ENCODE results near the gene IL17RD. TPM values are rescaled to one million over a fixed set of nuclear protein-coding genes. Genes with fewer than 3 reads are reported as not detected.

Gene IL17RD
- total and polyA plus RNA-seq, 3 experiments from 2014 or later: 0.04 TPM; not detected in 1

GRCh38 chr3:57074135-57074534 is 91.0 kb downstream of the IL17RD start:
- POLR2A ChIA-PET: no interaction called here
- Histone ChIP-seq H3K4me1 (ENCODE audit: insufficient read depth, low read length) (peaks cover 10% of the 10 kb centered on the region), H3K4me3 (ENCODE audit: low read length) (no peak overlapping the region), H3K9me3 (ENCODE audit: low read length) (no peaks in the 10 kb centered on the region), H3K27ac (ENCODE audit: low read depth, low read length) (no peak overlapping the region), H3K36me3 (ENCODE audit: insufficient read depth, low read length) (no peaks in the 10 kb centered on the region), H3K27me3 (ENCODE audit: insufficient read depth, low read length, poor library complexity, severe bottlenecking) (peaks cover 18% of the 10 kb centered on the region)
- Mint-ChIP-seq H3K27ac (peak overlapping the region in 1 of 8 donors; percentile 4), H3K36me3 (no peaks in the 10 kb centered on the region), H3K27me3 (peaks cover 46 to 65% of the 10 kb centered on the region in 2 donors), H3K4me3 (no peak overlapping the region), H3K4me1 (peaks cover 5 to 12% (median 5%) of the 10 kb centered on the region in 3 donors), H3K9me3 (no peaks in the 10 kb centered on the region)
- no peak for DNase-seq
- CTCF ChIA-PET: no interaction called here

- POLR2A ChIA-PET: no interaction called here
These were observed 91.5 kb downstream of the IL17RD start for GRCh38 chr3:57073628-57074027.

GRCh38 chr3:57069503-57069902 is 95.7 kb downstream of the IL17RD start:
- DNase-seq: no peak
- H3K27me3 ChIP-seq (ENCODE audit: insufficient read depth, low read length, poor library complexity, severe bottlenecking): no peaks in the 10 kb centered on the region
- Mint-ChIP-seq H3K9me3 (no peaks in the 10 kb centered on the region), H3K36me3 (no peaks in the 10 kb centered on the region), H3K4me1 (peaks cover 0 to 5% (median 0%) of the 10 kb centered on the region in 3 donors), H3K27me3 (peaks cover 21 to 36% of the 10 kb centered on the region in 2 donors), H3K27ac (no peak overlapping the region), H3K4me3 (no peak overlapping the region)
- H3K36me3 ChIP-seq (ENCODE audit: insufficient read depth, low read length): no peaks in the 10 kb centered on the region
- CTCF ChIA-PET: interaction anchor here (0.9 kb wide), 1 partner anchor 13 kb away, joined by 4 read pairs; no protein-coding TSS in a partner anchor
- no peaks in the 10 kb centered on the region for H3K9me3 ChIP-seq (ENCODE audit: low read length)
- H3K27ac ChIP-seq (ENCODE audit: low read depth, low read length): no peak overlapping the region
- POLR2A ChIA-PET: no interaction called here
- no peaks in the 10 kb centered on the region for H3K4me1 ChIP-seq (ENCODE audit: insufficient read depth, low read length)
- H3K4me3 ChIP-seq (ENCODE audit: low read length): no peak overlapping the region

More at GRCh38 chr3:57073628-57074027, 91.5 kb downstream of the IL17RD start:
- no peak overlapping the region for H3K27ac ChIP-seq (ENCODE audit: low read depth, low read length)
- Mint-ChIP-seq H3K36me3 (no peaks in the 10 kb centered on the region), H3K4me3 (no peak overlapping the region), H3K27ac (no peak overlapping the region), H3K27me3 (peaks cover 46 to 66% of the 10 kb centered on the region in 2 donors), H3K9me3 (no peaks in the 10 kb centered on the region), H3K4me1 (peaks cover 5 to 13% (median 5%) of the 10 kb centered on the region in 3 donors)
- CTCF ChIA-PET: no interaction called here
- no peak for DNase-seq
- peaks cover 10% of the 10 kb centered on the region for H3K4me1 ChIP-seq (ENCODE audit: insufficient read depth, low read length)
- no peaks in the 10 kb centered on the region for H3K36me3 ChIP-seq (ENCODE audit: insufficient read depth, low read length)
- H3K27me3 ChIP-seq (ENCODE audit: insufficient read depth, low read length, poor library complexity, severe bottlenecking): peaks cover 18% of the 10 kb centered on the region
- H3K4me3 ChIP-seq (ENCODE audit: low read length): no peak overlapping the region
- H3K9me3 ChIP-seq (ENCODE audit: low read length): no peaks in the 10 kb centered on the region

- Mint-ChIP-seq H3K4me1 (peaks cover 0 to 5% (median 0%) of the 10 kb centered on the region in 3 donors), H3K36me3 (no peaks in the 10 kb centered on the region), H3K27ac (no peak overlapping the region), H3K9me3 (no peaks in the 10 kb centered on the region), H3K4me3 (no peak overlapping the region), H3K27me3 (peaks cover 19 to 29% of the 10 kb centered on the region in 2 donors)
- Histone ChIP-seq H3K9me3 (ENCODE audit: low read length) (no peaks in the 10 kb centered on the region), H3K4me1 (ENCODE audit: insufficient read depth, low read length) (no peaks in the 10 kb centered on the region), H3K27me3 (ENCODE audit: insufficient read depth, low read length, poor library complexity, severe bottlenecking) (no peaks in the 10 kb centered on the region), H3K27ac (ENCODE audit: low read depth, low read length) (no peak overlapping the region), H3K36me3 (ENCODE audit: insufficient read depth, low read length) (no peaks in the 10 kb centered on the region), H3K4me3 (ENCODE audit: low read length) (no peak overlapping the region)
- CTCF ChIA-PET: interaction anchor here (1.5 kb wide), 1 partner anchor 10 kb away, joined by 3 read pairs; no protein-coding TSS in a partner anchor
- POLR2A ChIA-PET: interaction anchor here (0.6 kb wide), 1 partner anchor 138 kb away, joined by 3 read pairs; no protein-coding TSS in a partner anchor
- DNase-seq: peak in 1 of 5 donors; percentile 5
These were observed 96.6 kb downstream of the IL17RD start for GRCh38 chr3:57068437-57069089.

- Histone ChIP-seq H3K27ac (ENCODE audit: low read depth, low read length) (no peak overlapping the region), H3K27me3 (ENCODE audit: insufficient read depth, low read length, poor library complexity, severe bottlenecking) (no peaks in the 10 kb centered on the region), H3K36me3 (ENCODE audit: insufficient read depth, low read length) (no peaks in the 10 kb centered on the region), H3K4me1 (ENCODE audit: insufficient read depth, low read length) (no peaks in the 10 kb centered on the region), H3K9me3 (ENCODE audit: low read length) (no peaks in the 10 kb centered on the region), H3K4me3 (ENCODE audit: low read length) (no peak overlapping the region)
- peaks cover 13 to 27% of the 10 kb centered on the region in 2 donors for H3K27me3 Mint-ChIP-seq
- H3K9me3 Mint-ChIP-seq: no peaks in the 10 kb centered on the region
- no peak for DNase-seq
- peaks cover 0 to 5% (median 0%) of the 10 kb centered on the region in 3 donors for H3K4me1 Mint-ChIP-seq
- no peak overlapping the region for H3K4me3 Mint-ChIP-seq
- H3K36me3 Mint-ChIP-seq: no peaks in the 10 kb centered on the region
- POLR2A ChIA-PET: no interaction called here
- H3K27ac Mint-ChIP-seq: no peak overlapping the region
- CTCF ChIA-PET: no interaction called here
These were observed 98.7 kb downstream of the IL17RD start for GRCh38 chr3:57066471-57066870.

- Histone ChIP-seq H3K27me3 (ENCODE audit: insufficient read depth, low read length, poor library complexity, severe bottlenecking) (no peaks in the 10 kb centered on the region), H3K9me3 (ENCODE audit: low read length) (no peaks in the 10 kb centered on the region), H3K4me3 (ENCODE audit: low read length) (no peak overlapping the region), H3K27ac (ENCODE audit: low read depth, low read length) (no peak overlapping the region), H3K36me3 (ENCODE audit: insufficient read depth, low read length) (no peaks in the 10 kb centered on the region), H3K4me1 (ENCODE audit: insufficient read depth, low read length) (no peaks in the 10 kb centered on the region)
- no peak overlapping the region for H3K27ac Mint-ChIP-seq
- DNase-seq: no peak
- H3K4me1 Mint-ChIP-seq: peaks cover 0 to 5% (median 0%) of the 10 kb centered on the region in 3 donors
- H3K4me3 Mint-ChIP-seq: no peak overlapping the region
- H3K27me3 Mint-ChIP-seq: peaks cover 8 to 24% of the 10 kb centered on the region in 2 donors
- POLR2A ChIA-PET: no interaction called here
- no peaks in the 10 kb centered on the region for H3K36me3 Mint-ChIP-seq
- H3K9me3 Mint-ChIP-seq: no peaks in the 10 kb centered on the region
- CTCF ChIA-PET: no interaction called here
These were observed 99.6 kb downstream of the IL17RD start for GRCh38 chr3:57065588-57065987.

GRCh38 chr3:57064572-57064971 is 100.6 kb downstream of the IL17RD start:
- Mint-ChIP-seq H3K27me3 (peaks cover 8 to 17% of the 10 kb centered on the region in 2 donors), H3K9me3 (no peaks in the 10 kb centered on the region), H3K4me1 (peaks cover 0 to 5% (median 0%) of the 10 kb centered on the region in 3 donors), H3K27ac (no peak overlapping the region), H3K36me3 (no peaks in the 10 kb centered on the region), H3K4me3 (no peak overlapping the region)
- no peaks in the 10 kb centered on the region for H3K36me3 ChIP-seq (ENCODE audit: insufficient read depth, low read length)
- CTCF ChIA-PET: interaction anchor here (0.9 kb wide), 1 partner anchor 35 kb away, joined by 3 read pairs; no protein-coding TSS in a partner anchor
- POLR2A ChIA-PET: no interaction called here
- H3K27ac ChIP-seq (ENCODE audit: low read depth, low read length): no peak overlapping the region
- H3K4me3 ChIP-seq (ENCODE audit: low read length): no peak overlapping the region
- no peak for DNase-seq
- no peaks in the 10 kb centered on the region for H3K4me1 ChIP-seq (ENCODE audit: insufficient read depth, low read length)
- no peaks in the 10 kb centered on the region for H3K9me3 ChIP-seq (ENCODE audit: low read length)
- H3K27me3 ChIP-seq (ENCODE audit: insufficient read depth, low read length, poor library complexity, severe bottlenecking): no peaks in the 10 kb centered on the region

- H3K27me3 Mint-ChIP-seq: peaks cover 8 to 17% of the 10 kb centered on the region in 2 donors
- H3K4me1 Mint-ChIP-seq: peaks cover 0 to 5% (median 0%) of the 10 kb centered on the region in 3 donors
- Histone ChIP-seq H3K4me1 (ENCODE audit: insufficient read depth, low read length) (no peaks in the 10 kb centered on the region), H3K27ac (ENCODE audit: low read depth, low read length) (no peak overlapping the region), H3K4me3 (ENCODE audit: low read length) (no peak overlapping the region), H3K27me3 (ENCODE audit: insufficient read depth, low read length, poor library complexity, severe bottlenecking) (no peaks in the 10 kb centered on the region), H3K36me3 (ENCODE audit: insufficient read depth, low read length) (no peaks in the 10 kb centered on the region), H3K9me3 (ENCODE audit: low read length) (no peaks in the 10 kb centered on the region)
- H3K27ac Mint-ChIP-seq: no peak overlapping the region
- DNase-seq: no peak
- H3K9me3 Mint-ChIP-seq: no peaks in the 10 kb centered on the region
- CTCF ChIA-PET: interaction anchor here (0.9 kb wide), 1 partner anchor 36 kb away, joined by 3 read pairs; no protein-coding TSS in a partner anchor
- no peaks in the 10 kb centered on the region for H3K36me3 Mint-ChIP-seq
- H3K4me3 Mint-ChIP-seq: no peak overlapping the region
- POLR2A ChIA-PET: no interaction called here
These were observed 101.2 kb downstream of the IL17RD start for GRCh38 chr3:57064001-57064400.

Data from CD8-positive, alpha-beta memory T cell (primary cell).